T-cell (primary cell): ENCODE data around the gene MIGA1. TPM values are rescaled to one million over a fixed set of nuclear protein-coding genes. Genes with fewer than 3 reads are reported as not detected.
"Not testable (repeated sequence)": the region's sequence is repeated elsewhere in the genome, so short reads cannot be mapped to it uniquely, and the experiment has no call there.

Experiments used
- ATAC-seq, 4 experiments: fragments of 200-7000 bp in 3 of 4; fragments of 150-1000 bp in 1 of 4; cut with Tn5 transposase; replicated peaks in 1 of 4; 1 replicate in 3 of 4; 2 replicates in 1 of 4; pipeline ENCODE4 v1.10.0; 2021; ENCODE audit warnings: moderate library complexity in 3 of 4, mild to moderate bottlenecking in 2 of 4, moderate number of reproducible peaks in 1 of 4
- CTCF ChIA-PET, 2 donors: fragments of 300-600 bp; sonication (Branson Sonifier 250); formaldehyde crosslinking; loops; one replicate each; lab custom pipeline; 2022; ENCODE audit warnings: antibody characterized with exemption in 2 of 2; lab: Charles Lee
- POLR2A ChIA-PET, 2 donors: fragments of 300-600 bp; sonication (Branson Sonifier 250); formaldehyde crosslinking; loops; one replicate each; lab custom pipeline; 2022; ENCODE audit warnings: antibody characterized with exemption in 2 of 2; lab: Charles Lee
- DNase-seq, 35 experiments: peaks; one replicate each; pipeline versions ENCODE4 v3.0.0 to v3.0.0-alpha.2; 2013 to 2023
- H3K27ac ChIP-seq: one replicate; pipeline ENCODE4 v1.5.1; 2013; ENCODE audit warnings: low read length
- H3K27me3 ChIP-seq, 2 experiments: replicated peaks in 1 of 2; 1 replicate in 1 of 2; 2 replicates in 1 of 2; pipeline versions ENCODE4 v1.6.1 to v1.7.0; 2013; ENCODE audit warnings: low read length in 1 of 2, mixed read lengths in 1 of 2; ENCODE audit not compliant: control insufficient read depth in 2 of 2, insufficient read depth in 2 of 2; ENCODE audit errors: extremely low read depth in 1 of 2
- H3K36me3 ChIP-seq, 2 donors: 1 replicate in 1 of 2; 2 replicates in 1 of 2; pipeline versions ENCODE4 v1.6.1 to v1.7.0; 2013; ENCODE audit warnings: low read length in 1 of 2; ENCODE audit not compliant: control insufficient read depth in 2 of 2, insufficient read depth in 1 of 2; ENCODE audit errors: extremely low read depth in 1 of 2
- H3K4me1 ChIP-seq, 2 experiments: 1 replicate in 1 of 2; 2 replicates in 1 of 2; pipeline versions ENCODE4 v1.6.1 to v1.7.0; 2013; ENCODE audit warnings: low read length in 2 of 2, mixed read lengths in 1 of 2; ENCODE audit not compliant: insufficient read depth in 2 of 2, control insufficient read depth in 1 of 2; ENCODE audit errors: extremely low read depth in 1 of 2
- H3K4me3 ChIP-seq, 2 donors: 1 replicate in 1 of 2; 2 replicates in 1 of 2; pipeline versions ENCODE4 v1.5.1 to v1.7.0; 2013; ENCODE audit warnings: mild to moderate bottlenecking in 2 of 2, low read length in 1 of 2, moderate library complexity in 1 of 2; ENCODE audit not compliant: control insufficient read depth in 1 of 2; ENCODE audit errors: extremely low read depth in 1 of 2
- H3K9me3 ChIP-seq: 2 replicates; pipeline ENCODE4 v1.7.0; 2013
- H3K27ac Mint-ChIP-seq, 2 donors: one replicate each; pipeline ENCODE4 v1.8.0; 2020 to 2021; ENCODE audit warnings: mild to moderate bottlenecking in 2 of 2, mixed read lengths in 2 of 2
- H3K27me3 Mint-ChIP-seq, 2 donors: one replicate each; pipeline ENCODE4 v1.8.0; 2021 to 2022; ENCODE audit warnings: mixed read lengths in 2 of 2
- H3K36me3 Mint-ChIP-seq: one replicate; pipeline ENCODE4 v1.8.0; 2021; ENCODE audit warnings: mixed read lengths
- H3K4me1 Mint-ChIP-seq, 3 donors: one replicate each; pipeline ENCODE4 v1.8.0; 2020 to 2022; ENCODE audit warnings: mixed read lengths in 3 of 3, mild to moderate bottlenecking in 1 of 3
- H3K4me3 Mint-ChIP-seq, 3 donors: one replicate each; pipeline ENCODE4 v1.8.0; 2020 to 2022; ENCODE audit warnings: mild to moderate bottlenecking in 3 of 3, mixed read lengths in 3 of 3, moderate library complexity in 3 of 3
- H3K9me3 Mint-ChIP-seq, 3 donors: one replicate each; pipeline ENCODE4 v1.8.0; 2020 to 2022; ENCODE audit warnings: mixed read lengths in 3 of 3
- WGBS: methylation state at CpG from one replicate; pipeline ENCODE4 v1.1.5; 2013; ENCODE audit warnings: missing lambda C conversion rate; ENCODE audit not compliant: insufficient coverage; 5-methylcytosine and 5-hydroxymethylcytosine counted together
- total RNA-seq, 35 experiments: library from RNA in 6 of 35; stranded (reverse) in 6 of 35; fragments of 120-200 nt in 1 of 35; gene quantifications; one replicate each; pipeline versions ENCODE4 v1.2.1 to v1.2.4 and lab custom pipeline; 2013 to 2026

The MIGA1 gene
- total RNA-seq, 5 donors from 2014 or later (not counting 1 experiment from before 2014, with no cell fraction given): 14.9 to 17.7 (median 16.1) TPM

DNA sequence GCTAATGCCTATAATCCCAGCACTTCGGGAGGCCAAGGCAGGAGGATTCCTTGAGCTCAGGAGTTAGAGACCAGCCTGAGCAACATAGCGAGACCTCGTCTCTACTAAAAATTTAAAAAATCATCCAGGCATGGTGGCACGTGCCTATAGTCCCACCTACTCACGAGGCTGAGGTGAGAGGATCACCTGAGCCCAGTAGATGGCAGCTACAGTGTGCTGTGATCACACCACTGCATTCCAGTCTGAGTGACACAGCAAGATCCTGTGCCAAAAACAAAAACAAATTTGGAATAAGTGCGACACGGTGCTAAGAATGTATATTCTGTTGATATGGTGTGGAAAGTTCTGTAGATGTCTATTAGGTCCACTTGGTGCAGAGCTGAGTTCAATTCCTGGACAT is 34.9 kb upstream of the MIGA1 start:
- no peak overlapping the region for H3K4me3 Mint-ChIP-seq
- WGBS: 90% methylated on average over 3 of the region's 7 CpGs
- no peak for DNase-seq
- Histone ChIP-seq H3K9me3 (no peaks in the 10 kb centered on the region), H3K4me1 (peaks cover 0 to 7% of the 10 kb centered on the region in 2 experiments), H3K4me3 (no peak overlapping the region), H3K27me3 (no peaks in the 10 kb centered on the region), H3K36me3 (peaks cover 0 to 12% of the 10 kb centered on the region in 2 donors), H3K27ac (no peak overlapping the region)
- H3K27me3 Mint-ChIP-seq: no peaks in the 10 kb centered on the region
- ATAC-seq: no peak
- H3K4me1 Mint-ChIP-seq: peaks cover 53 to 68% (median 61%) of the 10 kb centered on the region in 3 donors
- no peaks in the 10 kb centered on the region for H3K9me3 Mint-ChIP-seq
- peaks cover 15% of the 10 kb centered on the region for H3K36me3 Mint-ChIP-seq
- POLR2A ChIA-PET: no interaction called here
- H3K27ac Mint-ChIP-seq: no peak overlapping the region
- CTCF ChIA-PET: interaction anchor here in 1 of 2 donors (0.6 kb wide), 1 partner anchor 388 kb away, joined by 4 read pairs; no protein-coding TSS in a partner anchor

DNA sequence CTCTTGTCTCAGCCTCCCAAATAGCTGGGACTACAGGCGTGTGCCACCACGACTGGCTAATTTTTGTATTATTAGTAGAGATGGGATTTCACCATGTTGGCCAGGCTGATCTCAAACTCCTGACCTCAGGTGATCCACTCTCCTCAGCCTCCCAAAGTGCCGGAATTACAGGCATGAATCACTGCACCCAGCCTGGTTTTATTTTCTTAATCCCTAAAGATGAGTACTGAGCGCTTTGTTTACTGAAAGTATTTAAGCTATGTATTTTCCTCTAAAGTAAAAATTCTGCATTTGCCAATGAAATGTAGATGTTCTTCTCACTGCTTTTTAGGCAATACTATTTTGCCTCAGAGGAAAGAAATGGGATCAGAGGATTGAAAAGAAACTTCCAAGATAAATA is 30.0 kb upstream of the MIGA1 start:
- H3K27ac Mint-ChIP-seq, DNase-seq, H3K27me3 Mint-ChIP-seq, H3K4me3 Mint-ChIP-seq, H3K27me3 ChIP-seq, H3K9me3 ChIP-seq, H3K4me1 ChIP-seq, H3K9me3 Mint-ChIP-seq, H3K36me3 Mint-ChIP-seq, H3K4me3 ChIP-seq, H3K36me3 ChIP-seq, ATAC-seq, CTCF ChIA-PET, H3K27ac ChIP-seq: not testable (repeated sequence)
- POLR2A ChIA-PET: interaction anchor here in 1 of 2 donors (0.7 kb wide), 1 partner anchor 12 kb away, joined by 3 read pairs; no protein-coding TSS in a partner anchor
- H3K4me1 Mint-ChIP-seq: peaks cover 54 to 74% (median 71%) of the 10 kb centered on the region in 3 donors
- no CpG with 5 or more reads among the region's 4 CpGs for WGBS

DNA sequence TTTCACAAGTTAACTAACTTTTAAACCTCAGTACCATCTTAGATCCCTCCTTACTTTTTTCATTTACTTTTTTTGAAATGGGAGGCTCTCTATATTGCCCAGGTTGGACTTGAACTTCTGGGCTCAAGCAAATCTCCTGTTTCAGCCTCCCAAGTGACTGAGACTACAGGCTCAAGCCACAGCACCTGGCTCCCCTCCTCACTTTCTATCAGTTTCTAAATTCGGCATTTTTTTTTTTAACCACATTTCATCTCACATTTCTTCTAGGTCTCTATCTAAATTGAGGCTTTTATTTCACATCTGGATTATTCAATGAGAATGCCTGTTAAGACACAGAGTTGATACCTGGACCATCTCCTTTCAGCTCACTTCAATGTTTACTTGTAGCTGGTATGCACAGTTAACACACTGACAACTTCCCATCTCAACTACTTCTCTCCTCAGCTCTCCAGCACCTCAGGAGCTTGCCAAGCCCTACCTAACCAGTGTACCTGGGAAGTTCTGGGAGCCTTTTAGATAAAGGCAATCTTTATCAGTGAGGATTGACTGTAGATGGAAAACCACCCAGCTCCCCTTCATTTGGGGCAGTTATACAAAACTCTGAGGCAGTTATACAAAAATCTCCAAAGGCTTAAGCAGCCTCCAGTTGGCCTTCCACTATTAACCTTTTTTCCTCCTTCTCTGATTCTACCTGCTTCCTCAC is 23.2 kb upstream of the MIGA1 start:
- Histone ChIP-seq H3K36me3 (no peaks in the 10 kb centered on the region), H3K27me3 (no peaks in the 10 kb centered on the region), H3K27ac (no peak overlapping the region), H3K9me3 (no peaks in the 10 kb centered on the region), H3K4me1 (peaks cover 13 to 18% of the 10 kb centered on the region in 2 experiments), H3K4me3 (no peak overlapping the region)
- DNase-seq (no peak), ATAC-seq (no peak)
- peak overlapping the region; percentile 28 to 96 (median 93) for H3K4me3 Mint-ChIP-seq
- ChIA-PET CTCF (interaction anchor here in 1 of 2 donors (1.0 to 1.3 kb wide), 2 partner anchors 21 to 23 kb away, joined by 3 read pairs; partner anchors contain the start of gene MIGA1), POLR2A (interaction anchor here in 1 of 2 donors (0.6 kb wide), 2 partner anchors 23 to 68 kb away, joined by 3 to 4 read pairs; partner anchors contain the start of gene MIGA1)
- no peaks in the 10 kb centered on the region for H3K27me3 Mint-ChIP-seq
- no peaks in the 10 kb centered on the region for H3K36me3 Mint-ChIP-seq
- H3K9me3 Mint-ChIP-seq: no peaks in the 10 kb centered on the region
- 0% methylated on average over 1 of the region's 1 CpG for WGBS
- H3K27ac Mint-ChIP-seq: peak overlapping the region in 1 of 2 donors; percentile 46
- H3K4me1 Mint-ChIP-seq: peaks cover 48 to 60% (median 57%) of the 10 kb centered on the region in 3 donors

DNA sequence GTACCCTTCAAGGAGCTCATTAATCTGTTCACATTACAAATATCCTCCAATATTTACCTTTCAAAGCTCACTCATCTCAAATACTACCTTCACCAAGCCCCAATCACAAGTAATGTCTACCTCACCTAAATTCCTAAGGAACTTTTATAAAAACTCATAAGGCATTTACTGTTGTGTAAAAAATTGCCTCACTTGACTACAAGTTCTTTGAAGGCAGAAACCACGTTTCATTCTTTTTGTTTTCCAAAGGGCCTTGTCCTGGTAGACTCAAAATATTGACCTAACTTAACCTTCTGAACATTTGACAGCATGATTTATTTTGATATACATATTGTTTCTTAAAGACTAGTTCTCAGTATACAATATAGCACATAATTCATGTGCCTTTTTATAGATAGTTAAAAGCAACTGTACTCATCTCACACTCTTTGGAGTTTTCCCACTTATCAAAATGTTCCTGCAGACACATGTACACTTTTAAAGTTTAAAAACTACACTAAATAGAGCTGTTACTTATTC is 22.3 kb upstream of the MIGA1 start:
- DNase-seq (no peak), ATAC-seq (no peak)
- Histone ChIP-seq H3K9me3 (no peaks in the 10 kb centered on the region), H3K27ac (no peak overlapping the region), H3K4me1 (peaks cover 13 to 18% of the 10 kb centered on the region in 2 experiments), H3K27me3 (no peaks in the 10 kb centered on the region), H3K36me3 (no peaks in the 10 kb centered on the region), H3K4me3 (no peak overlapping the region)
- H3K27me3 Mint-ChIP-seq: no peaks in the 10 kb centered on the region
- H3K36me3 Mint-ChIP-seq: no peaks in the 10 kb centered on the region
- H3K4me1 Mint-ChIP-seq: peaks cover 48 to 57% (median 55%) of the 10 kb centered on the region in 3 donors
- peak overlapping the region; percentile 69 to 96 (median 93) for H3K4me3 Mint-ChIP-seq
- WGBS: no CpG with 5 or more reads among the region's 1 CpG
- ChIA-PET CTCF (interaction anchor here in 1 of 2 donors (0.5 to 1.3 kb wide), 3 partner anchors 8 to 248 kb away, joined by 3 to 4 read pairs (median 3); partner anchors contain the start of genes DNAJB4 and MIGA1), POLR2A (interaction anchor here in 1 of 2 donors (0.5 kb wide), 1 partner anchor 34 kb away, joined by 5 read pairs; no protein-coding TSS in a partner anchor)
- no peaks in the 10 kb centered on the region for H3K9me3 Mint-ChIP-seq
- peak overlapping the region; percentile 59 to 75 for H3K27ac Mint-ChIP-seq

DNA sequence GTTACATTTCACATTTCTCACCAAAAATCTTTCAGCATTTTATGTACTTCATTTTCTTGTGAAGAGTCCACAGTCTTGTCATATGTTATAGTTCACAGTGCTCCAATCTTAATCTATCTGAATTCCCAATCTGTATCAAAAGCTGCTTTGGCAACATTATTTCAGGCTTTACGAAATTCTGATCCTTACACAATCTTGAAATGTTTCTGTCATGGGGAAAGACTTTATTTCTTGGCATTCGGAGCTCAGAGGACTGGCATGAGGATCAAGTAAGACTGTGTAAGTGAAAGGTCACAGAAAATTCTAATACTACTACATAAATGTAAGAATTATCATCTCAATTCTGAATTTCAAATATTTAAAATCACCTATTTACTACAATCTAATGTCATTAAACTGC is 21.8 kb upstream of the MIGA1 start:
- H3K4me1 Mint-ChIP-seq: peaks cover 48 to 53% (median 52%) of the 10 kb centered on the region in 3 donors
- H3K27ac ChIP-seq: no peak overlapping the region
- no peaks in the 10 kb centered on the region for H3K9me3 Mint-ChIP-seq
- no CpG with 5 or more reads among the region's 2 CpGs for WGBS
- DNase-seq (no peak), ATAC-seq (no peak)
- H3K9me3 ChIP-seq: no peaks in the 10 kb centered on the region
- peak overlapping the region; percentile 69 to 96 (median 93) for H3K4me3 Mint-ChIP-seq
- H3K27ac Mint-ChIP-seq: peak overlapping the region; percentile 59 to 75
- no peaks in the 10 kb centered on the region for H3K36me3 ChIP-seq
- H3K36me3 Mint-ChIP-seq: no peaks in the 10 kb centered on the region
- H3K27me3 ChIP-seq: no peaks in the 10 kb centered on the region
- ChIA-PET CTCF (interaction anchor here in 1 of 2 donors (0.5 to 1.3 kb wide), 3 partner anchors 8 to 247 kb away, joined by 3 to 4 read pairs (median 3); partner anchors contain the start of genes DNAJB4 and MIGA1), POLR2A (no interaction called here)
- H3K4me1 ChIP-seq: peaks cover 13 to 18% of the 10 kb centered on the region in 2 experiments
- H3K27me3 Mint-ChIP-seq: no peaks in the 10 kb centered on the region
- no peak overlapping the region for H3K4me3 ChIP-seq
